ENCODE measurements around the gene HRCT1.
A peak's percentile ranks its signal among the peaks of the same experiment; 100 is the strongest.
"Not testable (repeated sequence)": the region's sequence is repeated elsewhere in the genome, so short reads cannot be mapped to it uniquely, and the experiment has no call there.

The HRCT1 gene

GRCh38 chr9:35905912-35906679, at the start of gene HRCT1:
TSS of gene HRCT1 (plus strand) at chr9:35906202. CDS start at chr9:35906288, 86 bp downstream.
- DNase-seq, result no peak

GRCh38 chr9:35856206-35856605, 49.8 kb upstream of the HRCT1 start:
- no peak for DNase-seq

GRCh38 chr9:35856882-35857281, 49.1 kb upstream of the HRCT1 start:
- DNase-seq, result no peak

- DNase-seq, result no peak
Measured at GRCh38 chr9:35858458-35858857, 47.5 kb upstream of the HRCT1 start.

- no peak for DNase-seq
Measured at GRCh38 chr9:35859310-35859989, 46.6 kb upstream of the HRCT1 start.

- DNase-seq, result no peak
Measured at GRCh38 chr9:35859990-35860339, 46.0 kb upstream of the HRCT1 start.

- DNase-seq, result no peak
Measured at GRCh38 chr9:35861161-35861897, 44.7 kb upstream of the HRCT1 start.

GRCh38 chr9:35862328-35862727, 43.7 kb upstream of the HRCT1 start:
- DNase-seq, result no peak

- DNase-seq, result no peak
Measured at GRCh38 chr9:35863583-35863982, 42.4 kb upstream of the HRCT1 start.

- no peak for DNase-seq
Measured at GRCh38 chr9:35864695-35865255, 41.2 kb upstream of the HRCT1 start.

- no peak for DNase-seq
Measured at GRCh38 chr9:35867538-35867937, 38.5 kb upstream of the HRCT1 start.

- DNase-seq, result no peak
Measured at GRCh38 chr9:35868933-35869332, 37.1 kb upstream of the HRCT1 start.

GRCh38 chr9:35869621-35870216, 36.3 kb upstream of the HRCT1 start:
- no peak for DNase-seq

- DNase-seq, result no peak
Measured at GRCh38 chr9:35870351-35870923, 35.6 kb upstream of the HRCT1 start, which contains the start of gene OR13J1. TSS of gene OR13J1 (minus strand) at chr9:35870401. CDS start at chr9:35870401, 0 bp downstream.

GRCh38 chr9:35871545-35871944, 34.5 kb upstream of the HRCT1 start:
- no peak for DNase-seq

- DNase-seq, result no peak
Measured at GRCh38 chr9:35872505-35872904, 33.5 kb upstream of the HRCT1 start.

- DNase-seq, result peak; percentile 83
Measured at GRCh38 chr9:35882263-35882848, 23.6 kb upstream of the HRCT1 start.

GRCh38 chr9:35882996-35883395, 23.0 kb upstream of the HRCT1 start:
- no peak for DNase-seq

GRCh38 chr9:35884908-35885307, 21.1 kb upstream of the HRCT1 start:
- DNase-seq, result not testable (repeated sequence)

GRCh38 chr9:35891646-35892045, 14.4 kb upstream of the HRCT1 start:
- DNase-seq, result no peak

GRCh38 chr9:35892051-35892450, 14.0 kb upstream of the HRCT1 start:
- no peak for DNase-seq

- DNase-seq, result no peak
Measured at GRCh38 chr9:35896570-35896969, 9.4 kb upstream of the HRCT1 start.

Data from stimulated activated CD4-positive, alpha-beta T cell treated with anti-CD3 and anti-CD28 coated beads, Interleukin-12 subunit alpha, Interleukin-12 subunit beta, amount 100 ng/mL, for 4 hours (primary cell).